Measurements from ENCODE around the gene DPP6.

- TF ChIP-seq THAP7 (CRISPR knock-in tag; IDR thresholded peaks at IDR 0.05) (no peak), NBN (IDR thresholded peaks at IDR 0.05; ENCODE audit: low read depth) (no peak), ZNF217 (CRISPR knock-in tag; IDR thresholded peaks at IDR 0.05) (no peak), MAZ (CRISPR knock-in tag; conservative IDR thresholded peaks at IDR 0.05 in 1 of 2, IDR thresholded peaks at IDR 0.05 in 1 of 2) (no peak), FOXK1 (CRISPR knock-in tag; IDR thresholded peaks at IDR 0.05; ENCODE audit: borderline replicate concordance) (no peak)
- TF ChIP-seq, protein P1, sequence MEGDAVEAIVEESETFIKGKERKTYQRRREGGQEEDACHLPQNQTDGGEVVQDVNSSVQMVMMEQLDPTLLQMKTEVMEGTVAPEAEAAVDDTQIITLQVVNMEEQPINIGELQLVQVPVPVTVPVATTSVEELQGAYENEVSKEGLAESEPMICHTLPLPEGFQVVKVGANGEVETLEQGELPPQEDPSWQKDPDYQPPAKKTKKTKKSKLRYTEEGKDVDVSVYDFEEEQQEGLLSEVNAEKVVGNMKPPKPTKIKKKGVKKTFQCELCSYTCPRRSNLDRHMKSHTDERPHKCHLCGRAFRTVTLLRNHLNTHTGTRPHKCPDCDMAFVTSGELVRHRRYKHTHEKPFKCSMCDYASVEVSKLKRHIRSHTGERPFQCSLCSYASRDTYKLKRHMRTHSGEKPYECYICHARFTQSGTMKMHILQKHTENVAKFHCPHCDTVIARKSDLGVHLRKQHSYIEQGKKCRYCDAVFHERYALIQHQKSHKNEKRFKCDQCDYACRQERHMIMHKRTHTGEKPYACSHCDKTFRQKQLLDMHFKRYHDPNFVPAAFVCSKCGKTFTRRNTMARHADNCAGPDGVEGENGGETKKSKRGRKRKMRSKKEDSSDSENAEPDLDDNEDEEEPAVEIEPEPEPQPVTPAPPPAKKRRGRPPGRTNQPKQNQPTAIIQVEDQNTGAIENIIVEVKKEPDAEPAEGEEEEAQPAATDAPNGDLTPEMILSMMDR (IDR thresholded peaks at IDR 0.05 in 2 of 3, conservative IDR thresholded peaks at IDR 0.05 in 1 of 3; ENCODE audit: insufficient read depth in 2 of 3, low read depth in 1 of 3, low read length in 3 of 3): no peak
- TF ChIP-seq, protein P2, sequence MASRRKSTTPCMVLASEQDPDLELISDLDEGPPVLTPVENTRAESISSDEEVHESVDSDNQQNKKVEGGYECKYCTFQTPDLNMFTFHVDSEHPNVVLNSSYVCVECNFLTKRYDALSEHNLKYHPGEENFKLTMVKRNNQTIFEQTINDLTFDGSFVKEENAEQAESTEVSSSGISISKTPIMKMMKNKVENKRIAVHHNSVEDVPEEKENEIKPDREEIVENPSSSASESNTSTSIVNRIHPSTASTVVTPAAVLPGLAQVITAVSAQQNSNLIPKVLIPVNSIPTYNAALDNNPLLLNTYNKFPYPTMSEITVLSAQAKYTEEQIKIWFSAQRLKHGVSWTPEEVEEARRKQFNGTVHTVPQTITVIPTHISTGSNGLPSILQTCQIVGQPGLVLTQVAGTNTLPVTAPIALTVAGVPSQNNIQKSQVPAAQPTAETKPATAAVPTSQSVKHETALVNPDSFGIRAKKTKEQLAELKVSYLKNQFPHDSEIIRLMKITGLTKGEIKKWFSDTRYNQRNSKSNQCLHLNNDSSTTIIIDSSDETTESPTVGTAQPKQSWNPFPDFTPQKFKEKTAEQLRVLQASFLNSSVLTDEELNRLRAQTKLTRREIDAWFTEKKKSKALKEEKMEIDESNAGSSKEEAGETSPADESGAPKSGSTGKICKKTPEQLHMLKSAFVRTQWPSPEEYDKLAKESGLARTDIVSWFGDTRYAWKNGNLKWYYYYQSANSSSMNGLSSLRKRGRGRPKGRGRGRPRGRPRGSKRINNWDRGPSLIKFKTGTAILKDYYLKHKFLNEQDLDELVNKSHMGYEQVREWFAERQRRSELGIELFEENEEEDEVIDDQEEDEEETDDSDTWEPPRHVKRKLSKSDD (conservative IDR thresholded peaks at IDR 0.05; ENCODE audit: low read length): no peak
Observed at GRCh38 chr7:154757756-154758155, 705.6 kb downstream of the DPP6 start.
